Duodenal mucosa (tissue), 2 donors: ENCODE measurements around the gene HNRNPLL.

Experiments used
- H3K27ac ChIP-seq: one replicate; pipeline ENCODE4 v1.7.0; 2013; ENCODE audit warnings: low read depth, low read length
- H3K27me3 ChIP-seq, 2 donors: one replicate each; pipeline ENCODE4 v1.7.0; 2013; ENCODE audit warnings: low read length in 2 of 2, control low read depth in 1 of 2; ENCODE audit not compliant: insufficient read depth in 2 of 2, control insufficient read depth in 1 of 2
- H3K36me3 ChIP-seq, 2 donors: one replicate each; pipeline ENCODE4 v1.7.0; 2013; ENCODE audit warnings: low read length in 2 of 2, control low read depth in 1 of 2; ENCODE audit not compliant: insufficient read depth in 2 of 2, control insufficient read depth in 1 of 2
- H3K4me1 ChIP-seq, 2 donors: one replicate each; pipeline ENCODE4 v1.7.0; 2013; ENCODE audit warnings: low read length in 2 of 2, control low read depth in 1 of 2; ENCODE audit not compliant: insufficient read depth in 2 of 2, control insufficient read depth in 1 of 2
- H3K4me3 ChIP-seq, 2 donors: one replicate each; pipeline ENCODE4 v1.7.0; 2013; ENCODE audit warnings: low read length in 2 of 2, low read depth in 1 of 2
- H3K9ac ChIP-seq, 2 donors: one replicate each; pipeline ENCODE4 v1.7.0; 2013; ENCODE audit warnings: low read length in 2 of 2, low read depth in 1 of 2
- H3K9me3 ChIP-seq, 2 donors: one replicate each; pipeline ENCODE4 v1.7.0; 2013; ENCODE audit warnings: low read length in 2 of 2, control low read depth in 1 of 2; ENCODE audit not compliant: control insufficient read depth in 1 of 2

HNRNPLL gene

GRCh38 chr2:38580115-38580636, 22.6 kb downstream of the HNRNPLL start:
- Histone ChIP-seq H3K27ac (no peak overlapping the region), H3K4me3 (no peak overlapping the region), H3K27me3 (no peaks in the 10 kb centered on the region), H3K9ac (no peak overlapping the region), H3K36me3 (peaks cover 26% of the 10 kb centered on the region in 2 donors), H3K4me1 (peaks cover 0 to 4% of the 10 kb centered on the region in 2 donors), H3K9me3 (no peaks in the 10 kb centered on the region)

- H3K9me3 ChIP-seq = no peaks in the 10 kb centered on the region
- H3K36me3 ChIP-seq = peaks cover 25 to 26% of the 10 kb centered on the region in 2 donors
- no peaks in the 10 kb centered on the region for H3K27me3 ChIP-seq
- H3K9ac ChIP-seq = no peak overlapping the region
- H3K4me3 ChIP-seq = no peak overlapping the region
- H3K27ac ChIP-seq = no peak overlapping the region
- peaks cover 0 to 4% of the 10 kb centered on the region in 2 donors for H3K4me1 ChIP-seq
These were observed 23.9 kb downstream of the HNRNPLL start for GRCh38 chr2:38578832-38579231.

GRCh38 chr2:38574278-38574677, 28.4 kb downstream of the HNRNPLL start:
- H3K4me1 ChIP-seq = peaks cover 0 to 4% of the 10 kb centered on the region in 2 donors
- no peak overlapping the region for H3K4me3 ChIP-seq
- peaks cover 31 to 35% of the 10 kb centered on the region in 2 donors for H3K36me3 ChIP-seq
- no peaks in the 10 kb centered on the region for H3K9me3 ChIP-seq
- H3K9ac ChIP-seq = no peak overlapping the region
- no peaks in the 10 kb centered on the region for H3K27me3 ChIP-seq
- no peak overlapping the region for H3K27ac ChIP-seq

DNA sequence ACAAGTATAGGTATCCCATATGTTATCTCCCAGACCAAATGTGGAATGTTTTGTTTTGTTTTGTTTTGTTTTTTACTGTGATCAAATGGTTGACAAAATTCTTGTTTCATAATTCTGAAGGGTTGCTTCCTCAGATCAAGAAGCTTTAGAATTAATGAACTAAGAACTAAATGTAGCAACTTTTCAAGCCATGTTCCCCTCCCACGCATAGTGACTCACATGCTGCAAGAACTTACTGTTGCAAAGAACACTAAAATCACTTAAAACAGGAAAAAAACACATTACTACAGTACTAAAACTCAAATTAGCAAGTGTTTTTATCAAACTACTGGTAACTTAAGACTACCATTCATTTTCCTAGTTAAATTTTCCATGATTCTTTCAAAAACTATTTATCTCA, 30.6 kb downstream of the HNRNPLL start:
- peaks cover 31 to 49% of the 10 kb centered on the region in 2 donors for H3K36me3 ChIP-seq
- no peaks in the 10 kb centered on the region for H3K27me3 ChIP-seq
- no peaks in the 10 kb centered on the region for H3K4me1 ChIP-seq
- no peaks in the 10 kb centered on the region for H3K9me3 ChIP-seq
- H3K9ac ChIP-seq = no peak overlapping the region
- H3K27ac ChIP-seq = no peak overlapping the region
- H3K4me3 ChIP-seq = no peak overlapping the region

DNA sequence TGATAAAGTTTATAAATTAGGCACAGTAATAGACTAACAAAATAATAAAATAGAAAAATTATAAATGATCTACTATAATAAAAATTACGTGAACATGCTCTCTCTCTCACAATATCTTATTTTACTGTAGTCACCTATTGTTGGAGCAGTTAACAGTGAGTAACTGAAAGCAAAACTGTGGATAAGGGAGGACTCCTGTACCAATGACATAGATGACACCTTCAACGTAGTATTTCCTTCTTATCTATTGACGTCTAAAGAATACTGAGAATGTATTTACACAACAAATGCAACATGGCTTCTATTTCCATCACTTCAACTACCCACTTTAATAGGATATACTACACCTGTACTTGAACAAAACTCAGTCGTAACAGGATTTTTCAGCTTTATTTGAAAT, 31.5 kb downstream of the HNRNPLL start:
- Histone ChIP-seq H3K9ac (no peak overlapping the region), H3K27me3 (no peaks in the 10 kb centered on the region), H3K27ac (no peak overlapping the region), H3K36me3 (peaks cover 29 to 56% of the 10 kb centered on the region in 2 donors), H3K4me3 (no peak overlapping the region), H3K9me3 (no peaks in the 10 kb centered on the region), H3K4me1 (no peaks in the 10 kb centered on the region)

- Histone ChIP-seq H3K9ac (no peak overlapping the region), H3K4me3 (no peak overlapping the region), H3K36me3 (peaks cover 25 to 60% of the 10 kb centered on the region in 2 donors), H3K27ac (no peak overlapping the region), H3K27me3 (no peaks in the 10 kb centered on the region), H3K4me1 (no peaks in the 10 kb centered on the region), H3K9me3 (no peaks in the 10 kb centered on the region)
These were observed 33.8 kb downstream of the HNRNPLL start for GRCh38 chr2:38568724-38569436.

GRCh38 chr2:38565333-38565732, 37.4 kb downstream of the HNRNPLL start:
- Histone ChIP-seq H3K4me1 (no peaks in the 10 kb centered on the region), H3K36me3 (peaks cover 18 to 51% of the 10 kb centered on the region in 2 donors)

DNA sequence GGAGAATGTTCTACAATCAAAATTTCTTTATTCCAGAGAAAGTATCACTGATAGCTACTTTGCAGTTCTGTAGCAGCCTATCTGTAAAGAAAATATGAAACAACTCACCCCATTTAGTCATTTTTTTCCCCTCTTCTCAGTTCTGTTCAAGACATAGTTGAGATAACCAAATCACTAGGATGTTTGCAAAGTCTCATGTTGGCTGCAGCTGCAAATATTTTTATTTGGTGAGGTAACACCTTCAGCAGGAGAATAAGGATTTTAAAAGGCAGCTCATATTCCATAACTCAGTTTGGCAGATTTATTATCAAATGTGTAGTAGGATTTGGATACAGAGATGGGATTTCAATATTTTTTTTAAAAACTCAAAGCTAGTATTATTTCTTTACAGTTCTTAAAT, 41.0 kb downstream of the HNRNPLL start:
- H3K4me3 ChIP-seq = no peak overlapping the region
- no peak overlapping the region for H3K9ac ChIP-seq
- no peaks in the 10 kb centered on the region for H3K4me1 ChIP-seq
- no peaks in the 10 kb centered on the region for H3K9me3 ChIP-seq
- no peak overlapping the region for H3K27ac ChIP-seq
- H3K27me3 ChIP-seq = no peaks in the 10 kb centered on the region
- H3K36me3 ChIP-seq = peaks cover 4 to 28% of the 10 kb centered on the region in 2 donors

More at GRCh38 chr2:38565333-38565732, 37.4 kb downstream of the HNRNPLL start:
- H3K9ac ChIP-seq = no peak overlapping the region
- H3K27me3 ChIP-seq = no peaks in the 10 kb centered on the region
- H3K27ac ChIP-seq = no peak overlapping the region
- no peaks in the 10 kb centered on the region for H3K9me3 ChIP-seq
- H3K4me3 ChIP-seq = no peak overlapping the region

DNA sequence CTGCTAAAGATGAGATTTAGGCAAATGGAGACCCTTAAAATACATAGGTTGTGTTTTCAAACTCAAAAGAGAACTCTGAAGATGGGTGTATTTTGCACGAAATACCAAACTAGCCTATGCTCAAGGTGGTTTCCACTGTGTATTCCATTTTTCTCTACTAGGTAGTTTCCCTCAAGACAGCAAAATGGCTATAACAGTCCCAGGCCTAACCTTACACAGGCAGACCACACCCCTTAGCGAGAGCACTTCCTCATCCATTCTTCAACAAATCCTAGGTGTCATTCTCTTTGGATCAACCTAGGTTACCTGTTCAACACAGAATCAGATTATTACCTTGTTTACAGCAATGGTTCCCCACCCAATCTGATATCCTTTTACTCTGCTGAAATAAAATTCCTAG, 42.6 kb downstream of the HNRNPLL start:
- Histone ChIP-seq H3K27me3 (no peaks in the 10 kb centered on the region), H3K36me3 (peaks cover 4 to 21% of the 10 kb centered on the region in 2 donors), H3K27ac (no peak overlapping the region), H3K4me1 (no peaks in the 10 kb centered on the region), H3K9me3 (no peaks in the 10 kb centered on the region), H3K9ac (no peak overlapping the region), H3K4me3 (no peak overlapping the region)

DNA sequence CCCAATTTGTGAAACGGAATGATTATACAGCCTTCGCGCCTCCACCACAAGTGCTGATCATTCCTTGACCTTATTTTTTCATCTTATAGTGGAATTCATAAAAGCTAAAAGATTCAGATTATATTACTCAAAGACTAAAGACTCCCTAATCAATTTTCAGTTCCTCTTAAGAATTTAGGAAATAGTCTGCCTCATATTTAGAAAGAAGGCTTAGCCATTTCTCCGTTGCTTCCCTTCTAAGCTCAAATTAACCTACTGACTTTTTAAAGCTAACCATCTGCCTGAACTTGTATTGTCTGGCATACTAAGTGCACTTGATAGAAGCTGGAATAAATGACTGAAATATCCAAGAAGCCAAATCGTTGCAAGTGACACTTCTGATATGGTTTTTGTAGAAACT, 44.7 kb downstream of the HNRNPLL start:
- no peaks in the 10 kb centered on the region for H3K4me1 ChIP-seq
- H3K9ac ChIP-seq = no peak overlapping the region
- H3K9me3 ChIP-seq = no peaks in the 10 kb centered on the region
- no peak overlapping the region for H3K27ac ChIP-seq
- no peaks in the 10 kb centered on the region for H3K27me3 ChIP-seq
- no peak overlapping the region for H3K4me3 ChIP-seq
- peaks cover 4 to 15% of the 10 kb centered on the region in 2 donors for H3K36me3 ChIP-seq
